ENCODE results near the gene GSAP.

Gene GSAP

GRCh38 chr7:77460057-77460486 lies 43.9 kb upstream of the GSAP start:
- TF ChIP-seq, protein P1, sequence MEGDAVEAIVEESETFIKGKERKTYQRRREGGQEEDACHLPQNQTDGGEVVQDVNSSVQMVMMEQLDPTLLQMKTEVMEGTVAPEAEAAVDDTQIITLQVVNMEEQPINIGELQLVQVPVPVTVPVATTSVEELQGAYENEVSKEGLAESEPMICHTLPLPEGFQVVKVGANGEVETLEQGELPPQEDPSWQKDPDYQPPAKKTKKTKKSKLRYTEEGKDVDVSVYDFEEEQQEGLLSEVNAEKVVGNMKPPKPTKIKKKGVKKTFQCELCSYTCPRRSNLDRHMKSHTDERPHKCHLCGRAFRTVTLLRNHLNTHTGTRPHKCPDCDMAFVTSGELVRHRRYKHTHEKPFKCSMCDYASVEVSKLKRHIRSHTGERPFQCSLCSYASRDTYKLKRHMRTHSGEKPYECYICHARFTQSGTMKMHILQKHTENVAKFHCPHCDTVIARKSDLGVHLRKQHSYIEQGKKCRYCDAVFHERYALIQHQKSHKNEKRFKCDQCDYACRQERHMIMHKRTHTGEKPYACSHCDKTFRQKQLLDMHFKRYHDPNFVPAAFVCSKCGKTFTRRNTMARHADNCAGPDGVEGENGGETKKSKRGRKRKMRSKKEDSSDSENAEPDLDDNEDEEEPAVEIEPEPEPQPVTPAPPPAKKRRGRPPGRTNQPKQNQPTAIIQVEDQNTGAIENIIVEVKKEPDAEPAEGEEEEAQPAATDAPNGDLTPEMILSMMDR (IDR thresholded peaks at IDR 0.05; ENCODE audit: low read depth, low read length), result peak; percentile 18
- in situ Hi-C loops (cut with HindIII; ENCODE audit: low sequenced_read_pairs), result no loop called here
- H3K4me3 ChIP-seq (ENCODE audit: low read depth, low read length), result no peak overlapping the region
- DNase-seq (ENCODE audit: low read depth, low spot score), result no peak

- TF ChIP-seq, protein P1 (IDR thresholded peaks at IDR 0.05; ENCODE audit: low read depth, low read length), result no peak
- no peak for DNase-seq (ENCODE audit: low read depth, low spot score)
- in situ Hi-C loops (cut with HindIII; ENCODE audit: low sequenced_read_pairs), result no loop called here
- H3K4me3 ChIP-seq (ENCODE audit: low read depth, low read length), result no peak overlapping the region
Observed at GRCh38 chr7:77459311-77459726, 43.2 kb upstream of the GSAP start.

DNA sequence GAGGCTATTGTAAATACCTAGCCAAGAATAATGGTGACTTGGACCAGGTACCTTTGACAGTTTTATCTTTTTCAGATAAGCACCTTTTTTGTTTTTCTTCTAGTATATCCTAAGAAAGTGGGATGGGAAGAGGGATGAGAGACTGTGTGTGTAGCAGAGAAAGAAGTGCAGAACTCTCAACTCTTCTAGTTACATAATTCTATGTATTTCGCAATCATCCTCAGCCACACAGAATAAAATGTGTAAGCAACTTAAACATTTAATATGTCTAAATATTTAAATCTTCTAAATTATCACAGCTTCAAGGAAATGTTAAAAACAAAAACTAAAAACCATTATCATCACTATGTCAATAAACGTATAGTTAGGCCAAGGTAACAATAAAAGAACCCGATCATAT lies 42.6 kb upstream of the GSAP start:
- no peak for DNase-seq (ENCODE audit: low read depth, low spot score)
- in situ Hi-C loops (cut with HindIII; ENCODE audit: low sequenced_read_pairs), result no loop called here

DNA sequence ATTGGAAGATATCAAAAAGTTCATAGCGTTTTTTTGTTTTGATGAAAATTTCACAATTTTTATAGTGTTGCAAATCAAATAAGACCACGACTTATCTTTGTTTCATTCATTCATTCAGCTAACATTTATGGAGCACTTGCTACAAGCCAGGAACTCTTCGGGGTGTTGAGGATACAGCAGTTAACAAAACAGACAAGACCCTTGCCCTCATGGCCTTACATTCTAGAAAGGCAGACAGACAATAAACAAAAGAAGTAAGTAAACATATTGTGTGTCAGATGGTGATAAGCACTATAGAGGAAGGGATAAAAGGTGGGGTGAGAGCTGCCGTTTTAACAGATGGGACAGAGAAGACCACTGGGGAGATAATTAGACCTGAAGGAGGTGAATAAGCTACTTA lies 41.6 kb upstream of the GSAP start:
- in situ Hi-C loops (cut with HindIII; ENCODE audit: low sequenced_read_pairs), result no loop called here
- TF ChIP-seq, protein P1 (IDR thresholded peaks at IDR 0.05; ENCODE audit: low read depth, low read length), result no peak
- no peak overlapping the region for H3K4me3 ChIP-seq (ENCODE audit: low read depth, low read length)
- DNase-seq (ENCODE audit: low read depth, low spot score), result no peak

More for the DNA sequence above, 42.6 kb upstream of the GSAP start:
- TF ChIP-seq, protein P1 (IDR thresholded peaks at IDR 0.05; ENCODE audit: low read depth, low read length), result no peak
- no peak overlapping the region for H3K4me3 ChIP-seq (ENCODE audit: low read depth, low read length)

- H3K4me3 ChIP-seq (ENCODE audit: low read depth, low read length), result no peak overlapping the region
- in situ Hi-C loops (cut with HindIII; ENCODE audit: low sequenced_read_pairs), result no loop called here
- DNase-seq (ENCODE audit: low read depth, low spot score), result no peak
- TF ChIP-seq, protein P1 (IDR thresholded peaks at IDR 0.05; ENCODE audit: low read depth, low read length), result no peak
Observed at GRCh38 chr7:77456696-77457095, 40.5 kb upstream of the GSAP start.

- TF ChIP-seq, protein P1 (IDR thresholded peaks at IDR 0.05; ENCODE audit: low read depth, low read length), result no peak
- H3K4me3 ChIP-seq (ENCODE audit: low read depth, low read length), result no peak overlapping the region
- in situ Hi-C loops (cut with HindIII; ENCODE audit: low sequenced_read_pairs), result no loop called here
- DNase-seq (ENCODE audit: low read depth, low spot score), result peak; percentile 94
Observed at GRCh38 chr7:77455321-77455720, 39.2 kb upstream of the GSAP start.

DNA sequence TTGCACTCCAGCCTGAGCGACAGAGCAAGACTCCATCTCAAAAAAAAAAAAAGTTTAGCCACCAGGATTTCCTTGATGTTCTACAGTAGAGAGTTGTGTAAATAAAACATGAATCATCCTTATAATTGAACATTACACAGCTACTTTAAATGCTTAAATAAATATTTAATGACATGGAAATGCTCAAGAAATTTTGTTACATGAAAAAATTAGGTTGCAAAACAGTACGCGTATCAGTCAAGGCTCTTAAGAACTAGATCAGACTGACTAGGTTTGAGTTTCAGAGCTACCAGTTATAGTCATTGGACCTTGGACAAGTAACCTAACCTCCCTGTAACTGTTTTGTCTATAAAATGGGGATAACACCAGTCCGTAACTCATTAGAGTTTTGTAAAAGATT lies 38.7 kb upstream of the GSAP start:
- no peak for DNase-seq (ENCODE audit: low read depth, low spot score)
- TF ChIP-seq, protein P1 (IDR thresholded peaks at IDR 0.05; ENCODE audit: low read depth, low read length), result no peak
- no peak overlapping the region for H3K4me3 ChIP-seq (ENCODE audit: low read depth, low read length)
- in situ Hi-C loops (cut with HindIII; ENCODE audit: low sequenced_read_pairs), result no loop called here

Measured in astrocyte of the spinal cord (primary cell).